Effector CD8-positive, alpha-beta T cell (primary cell): ENCODE measurements around the gene NGDN.

ENCODE experiments used
- DNase-seq: peaks from one replicate; lab custom pipeline; 2025; lab: John Stamatoyannopoulos, UW

Gene NGDN

DNA sequence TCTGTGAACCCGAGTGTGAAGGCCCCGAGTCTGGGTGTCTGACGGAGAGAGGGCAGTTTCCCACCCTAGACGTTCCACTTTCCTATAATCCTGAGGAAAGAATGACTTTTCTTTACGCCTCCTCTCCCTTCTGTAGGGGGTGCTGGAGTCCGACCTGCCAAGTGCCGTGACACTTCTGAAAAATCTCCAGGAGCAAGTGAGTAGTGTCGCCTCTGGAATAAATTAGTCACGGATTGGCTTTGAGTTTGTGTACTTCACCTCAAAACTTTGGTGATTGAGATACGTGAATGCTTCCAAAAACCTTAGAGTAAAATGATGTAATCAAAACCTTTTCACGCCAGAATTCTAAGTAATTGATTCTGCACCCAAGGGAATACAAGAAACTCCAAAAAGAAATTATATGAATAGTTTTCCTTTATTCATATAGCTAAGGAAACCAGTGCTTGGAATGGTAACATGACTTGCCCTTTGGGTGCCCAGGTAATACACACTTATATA is 452 bp downstream of the NGDN start:
- no peak for DNase-seq

DNA sequence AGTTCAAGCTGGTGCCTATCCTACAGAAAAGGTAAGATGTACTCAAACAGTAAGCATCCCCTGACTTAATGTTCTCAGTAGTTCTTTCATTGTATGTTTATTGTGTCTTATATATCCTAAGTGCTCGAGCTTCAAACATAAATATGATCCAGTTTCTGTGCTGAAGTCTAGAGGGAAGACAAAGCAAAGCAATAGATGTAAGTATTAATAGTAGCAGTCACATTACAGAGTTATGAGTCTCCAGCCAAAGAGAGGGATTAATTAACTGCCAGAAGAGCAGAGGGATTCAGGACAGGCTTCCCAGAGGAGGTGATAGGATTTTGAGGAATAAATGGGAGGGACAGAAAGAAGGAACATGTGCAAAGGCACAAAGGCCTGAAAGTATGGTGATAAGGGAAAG is 1.4 kb downstream of the NGDN start:
- DNase-seq, result no peak

DNA sequence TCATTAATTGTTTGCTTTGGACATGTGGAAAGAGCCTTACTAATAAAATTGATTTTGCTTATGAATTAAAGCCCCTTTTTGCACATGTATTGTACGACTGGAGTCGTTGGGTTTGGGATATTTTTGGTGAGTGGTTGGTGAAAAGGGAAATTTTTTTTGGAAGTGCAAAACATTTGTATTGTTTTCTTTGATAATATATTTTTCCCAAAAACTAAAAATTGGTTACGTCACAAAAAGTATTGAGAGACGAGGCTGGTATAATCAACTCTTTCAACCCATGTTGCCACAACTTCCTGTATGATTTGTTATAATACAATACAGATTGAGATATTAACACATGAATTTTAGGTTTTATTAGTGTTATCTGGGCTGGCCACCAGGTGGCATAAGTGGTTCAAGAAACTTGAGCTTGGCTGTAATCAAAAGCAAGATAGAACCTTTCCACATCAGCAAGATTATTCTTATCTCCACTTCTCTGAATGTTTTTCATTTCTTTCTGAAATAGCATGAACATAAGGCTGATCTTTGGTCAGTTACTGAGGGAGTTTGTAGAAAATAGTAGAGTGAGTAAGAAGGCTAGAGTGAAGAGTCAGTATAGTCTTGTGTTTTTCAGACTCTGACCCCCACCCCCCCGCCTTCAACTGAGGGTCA is 8.7 kb downstream of the NGDN start:
- peak; percentile 46 for DNase-seq

DNA sequence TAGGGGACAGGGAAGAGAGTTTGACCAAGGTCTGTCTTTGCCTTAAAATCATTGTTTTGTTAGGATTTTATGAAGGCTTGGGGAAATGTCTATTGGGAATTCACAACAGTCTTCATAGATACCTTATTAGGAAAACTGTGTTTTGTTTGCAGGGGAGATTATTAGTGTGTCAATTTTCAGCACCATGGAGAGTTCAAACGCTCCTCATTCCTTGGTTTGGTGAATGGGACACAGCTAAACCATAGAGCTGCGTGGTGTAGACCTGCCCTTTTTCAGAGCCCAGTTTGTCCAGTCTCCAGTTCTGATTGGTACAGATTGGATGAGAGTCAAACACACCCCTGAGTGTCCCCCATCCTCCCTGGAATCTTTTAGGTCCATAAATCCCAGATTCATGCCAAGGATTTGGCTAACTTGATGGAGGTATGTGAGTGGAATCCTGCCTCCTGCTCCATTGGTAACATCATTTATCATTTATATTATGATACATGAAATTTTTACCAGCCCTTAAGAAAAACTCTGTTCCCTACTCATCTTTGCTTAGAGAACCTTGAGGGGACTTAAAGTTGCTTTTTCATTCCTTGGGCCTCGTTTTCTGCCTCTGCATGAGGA is 12.0 kb downstream of the NGDN start:
- no peak for DNase-seq

DNA sequence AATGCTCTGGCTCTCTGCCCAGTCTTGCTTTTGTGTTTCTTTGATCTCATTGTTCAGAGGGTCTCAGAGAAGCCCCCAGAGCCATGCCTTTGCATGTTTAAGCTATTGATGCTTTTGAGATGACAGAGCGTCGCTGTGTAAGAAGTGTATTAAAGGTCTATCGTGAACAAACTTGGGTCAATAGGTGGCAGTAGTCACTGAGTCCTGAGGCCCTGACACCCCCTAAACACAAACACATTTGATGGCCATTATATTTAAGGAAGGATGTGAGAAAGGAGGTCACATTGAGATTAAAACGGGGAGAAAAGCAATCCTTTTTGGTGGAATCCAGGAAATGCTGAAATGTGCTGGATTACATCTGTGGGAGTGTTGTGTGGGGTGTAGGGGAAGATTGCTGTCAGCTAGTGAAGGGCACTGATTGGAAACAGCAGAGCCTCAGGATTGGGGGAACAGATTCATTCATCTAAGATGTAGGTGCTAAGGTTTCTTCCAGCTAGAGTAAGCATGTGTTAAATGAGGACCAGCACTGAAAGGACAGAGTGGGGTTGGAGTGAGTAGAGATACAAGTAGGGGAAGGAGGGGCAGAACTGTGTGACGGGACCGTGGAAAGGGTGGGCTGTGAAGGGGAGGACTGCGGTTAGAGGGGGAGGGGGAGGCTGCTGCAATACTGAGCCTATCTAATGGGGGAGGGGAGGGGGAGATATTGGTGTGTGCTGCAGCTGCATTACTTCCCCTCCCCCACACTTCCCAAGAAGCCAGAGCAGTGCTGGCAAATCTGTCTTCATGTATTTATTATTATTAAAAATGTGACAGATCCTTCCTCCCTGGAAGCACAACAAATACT is 12.7 kb downstream of the NGDN start:
- no peak for DNase-seq

DNA sequence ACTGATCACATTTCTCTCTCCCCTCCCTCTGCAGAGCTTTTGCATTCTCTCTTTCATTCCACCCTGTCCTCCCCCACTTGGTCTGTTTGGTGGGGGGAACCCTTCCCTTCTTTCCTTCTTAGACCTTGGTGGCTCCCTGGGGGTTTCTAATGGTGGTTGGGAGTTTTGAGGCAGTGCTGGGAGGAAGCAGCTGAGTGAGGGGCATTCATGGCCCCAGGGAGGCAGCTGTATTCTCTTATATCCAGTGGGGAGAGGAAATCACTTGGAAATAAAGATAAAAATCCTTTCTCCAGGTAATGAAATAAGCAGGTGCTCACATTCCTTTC is 13.3 kb downstream of the NGDN start:
- no peak for DNase-seq

DNA sequence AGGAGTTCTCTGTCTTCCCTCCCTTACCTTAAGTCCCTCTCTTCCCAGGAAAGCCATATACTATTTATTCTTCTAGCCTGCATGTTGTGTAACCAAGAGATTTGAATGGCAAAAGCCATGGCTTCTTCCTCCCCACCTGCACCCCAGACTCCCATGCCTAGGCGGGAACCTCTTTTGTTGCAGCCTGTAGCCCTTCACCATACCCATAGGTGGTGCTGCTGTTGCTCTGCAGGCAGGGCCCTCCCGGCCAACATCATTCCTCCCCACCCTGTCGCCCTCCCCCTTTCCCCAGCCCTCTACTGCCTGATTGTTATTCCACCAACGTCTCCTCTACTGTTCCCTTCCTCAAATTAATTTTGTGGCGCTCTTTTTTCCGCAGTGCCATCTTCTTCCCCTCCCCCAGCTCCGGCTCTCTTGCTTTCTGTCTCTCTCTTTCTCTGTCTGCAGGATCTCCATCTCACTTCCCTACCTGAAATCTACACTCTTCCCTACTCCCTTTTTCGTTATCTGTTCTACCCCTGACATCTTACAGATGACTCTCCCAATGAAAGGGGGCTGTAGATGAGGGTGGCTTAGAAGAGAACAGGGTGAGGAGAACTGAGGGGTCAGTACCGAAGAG is 13.8 kb downstream of the NGDN start:
- no peak for DNase-seq

DNA sequence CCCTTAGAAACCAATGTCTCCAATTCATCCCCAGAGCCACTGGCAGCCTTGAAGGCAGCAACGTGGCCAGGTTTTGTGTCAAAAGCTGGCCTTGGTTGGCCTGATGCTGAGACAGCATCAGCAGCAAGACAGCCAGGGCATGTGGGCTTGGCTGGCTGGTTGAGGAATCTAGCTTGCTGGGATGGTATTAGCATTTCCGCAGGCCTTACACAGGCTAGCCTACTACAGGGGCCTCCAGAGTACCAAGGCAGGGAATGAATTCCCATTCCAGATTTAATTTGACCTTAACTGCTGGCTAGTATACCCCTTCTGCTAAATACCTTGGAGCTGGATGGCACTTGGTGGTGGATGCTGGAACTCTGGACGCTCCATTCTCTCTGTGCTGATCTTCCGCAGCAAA is 15.8 kb downstream of the NGDN start:
- DNase-seq, result no peak

DNA sequence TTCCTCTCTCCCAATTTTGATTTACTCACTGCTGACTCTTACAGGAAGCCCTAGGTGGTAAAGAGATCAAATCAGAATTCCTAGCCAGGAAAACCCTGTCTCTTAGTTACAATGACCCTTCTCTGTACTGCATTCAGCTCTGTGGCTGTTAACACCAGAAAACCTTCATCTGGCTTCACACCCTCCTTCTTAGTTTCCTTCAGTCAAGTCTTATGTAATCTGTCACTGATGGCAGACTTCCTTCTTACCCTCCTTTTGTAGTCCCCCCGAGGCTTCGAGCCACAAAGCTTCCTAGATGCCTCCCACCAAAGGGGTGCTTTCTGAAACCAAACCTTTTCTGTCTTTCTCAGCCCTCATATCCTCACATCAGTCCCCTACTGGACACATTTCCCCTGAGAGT is 16.5 kb downstream of the NGDN start:
- DNase-seq, result no peak

DNA sequence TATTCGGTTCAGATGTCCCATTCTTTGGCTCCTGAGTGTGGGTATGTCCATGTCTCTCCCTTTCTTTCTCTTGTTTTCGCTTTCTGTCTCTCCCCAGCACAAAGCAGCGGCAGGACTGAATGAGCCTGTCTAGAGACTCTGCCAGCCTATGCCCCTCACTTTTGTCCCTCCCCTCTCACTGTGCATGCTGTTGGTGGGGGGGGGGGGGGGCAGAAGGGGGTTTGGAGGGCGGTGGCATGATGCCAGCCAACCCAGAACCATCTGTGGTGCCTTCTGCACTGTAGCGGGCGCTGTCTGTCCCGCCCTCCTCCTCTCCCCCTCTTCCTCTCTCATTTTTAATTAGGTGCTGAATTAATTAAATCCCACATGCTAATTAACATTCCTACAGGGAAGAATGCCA is 17.7 kb downstream of the NGDN start:
- no peak for DNase-seq

DNA sequence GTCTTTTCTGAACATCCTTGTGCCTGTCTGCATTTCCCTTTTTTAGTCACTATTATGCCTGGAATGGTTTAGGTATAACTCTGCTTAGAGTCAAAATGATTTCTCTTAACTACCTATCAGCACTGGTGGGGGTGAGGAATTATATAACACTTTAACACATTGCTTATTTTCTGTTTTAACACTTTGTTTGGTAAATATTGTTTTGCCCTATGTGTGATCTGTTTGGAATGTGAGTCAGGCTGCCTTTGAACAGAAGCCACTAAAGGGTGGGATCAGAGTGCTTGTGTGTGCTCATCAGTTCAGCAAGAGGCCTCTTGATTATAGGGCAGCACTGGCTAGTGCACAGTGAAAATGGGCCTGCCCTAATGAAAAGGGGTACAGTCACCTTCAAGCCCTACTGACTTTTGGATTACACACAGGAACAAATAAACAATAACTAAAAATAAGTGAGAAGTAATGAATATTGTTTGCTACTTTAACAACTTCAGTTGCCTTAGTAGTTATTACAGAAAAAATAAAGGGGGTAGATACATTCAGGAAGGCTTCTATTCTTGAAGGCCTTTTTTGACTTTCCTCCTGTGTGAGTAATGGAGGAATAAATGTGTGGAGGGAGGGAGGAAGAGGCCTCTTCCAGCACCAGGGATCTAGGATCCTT is 23.2 kb downstream of the NGDN start:
- DNase-seq, result no peak

DNA sequence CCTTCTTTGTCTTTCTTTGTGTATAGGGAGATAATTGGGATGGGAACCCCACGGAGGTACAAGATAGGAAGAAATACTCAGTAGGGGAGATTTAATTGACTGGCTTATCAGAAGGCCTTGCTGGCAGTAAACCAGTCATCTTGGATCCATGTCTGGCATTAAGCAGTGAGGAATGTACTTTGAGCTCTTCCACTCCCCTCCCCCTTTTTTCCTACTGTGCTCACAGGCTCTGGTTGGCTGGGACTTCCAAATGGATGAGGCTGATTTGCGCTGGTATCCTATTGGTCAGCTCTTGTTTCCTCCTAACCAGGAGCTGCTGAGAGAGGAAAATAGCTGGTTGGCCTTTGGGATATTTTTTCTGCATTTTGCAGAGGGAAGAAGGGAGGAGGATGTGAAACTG is 24.7 kb downstream of the NGDN start:
- DNase-seq, result no peak

DNA sequence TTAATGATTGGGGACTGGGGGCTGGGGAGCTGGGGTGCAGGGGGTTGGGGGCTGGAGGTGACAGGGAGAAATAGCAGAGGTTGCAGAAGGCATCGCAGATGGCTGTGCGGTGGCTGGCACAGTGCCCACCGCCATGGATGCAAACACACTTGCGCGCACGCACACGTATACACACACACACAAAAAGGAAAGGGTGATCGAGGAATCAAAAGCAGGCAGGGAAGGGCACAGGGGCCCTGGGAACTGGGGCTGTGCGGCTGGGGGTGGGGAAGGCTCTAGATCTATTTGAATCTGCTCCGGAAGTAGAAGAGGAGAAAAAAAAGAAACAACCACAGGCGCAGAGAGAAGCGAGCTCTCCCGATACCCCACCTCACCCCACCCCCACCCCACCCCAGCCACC is 42.7 kb downstream of the NGDN start:
- no peak for DNase-seq

DNA sequence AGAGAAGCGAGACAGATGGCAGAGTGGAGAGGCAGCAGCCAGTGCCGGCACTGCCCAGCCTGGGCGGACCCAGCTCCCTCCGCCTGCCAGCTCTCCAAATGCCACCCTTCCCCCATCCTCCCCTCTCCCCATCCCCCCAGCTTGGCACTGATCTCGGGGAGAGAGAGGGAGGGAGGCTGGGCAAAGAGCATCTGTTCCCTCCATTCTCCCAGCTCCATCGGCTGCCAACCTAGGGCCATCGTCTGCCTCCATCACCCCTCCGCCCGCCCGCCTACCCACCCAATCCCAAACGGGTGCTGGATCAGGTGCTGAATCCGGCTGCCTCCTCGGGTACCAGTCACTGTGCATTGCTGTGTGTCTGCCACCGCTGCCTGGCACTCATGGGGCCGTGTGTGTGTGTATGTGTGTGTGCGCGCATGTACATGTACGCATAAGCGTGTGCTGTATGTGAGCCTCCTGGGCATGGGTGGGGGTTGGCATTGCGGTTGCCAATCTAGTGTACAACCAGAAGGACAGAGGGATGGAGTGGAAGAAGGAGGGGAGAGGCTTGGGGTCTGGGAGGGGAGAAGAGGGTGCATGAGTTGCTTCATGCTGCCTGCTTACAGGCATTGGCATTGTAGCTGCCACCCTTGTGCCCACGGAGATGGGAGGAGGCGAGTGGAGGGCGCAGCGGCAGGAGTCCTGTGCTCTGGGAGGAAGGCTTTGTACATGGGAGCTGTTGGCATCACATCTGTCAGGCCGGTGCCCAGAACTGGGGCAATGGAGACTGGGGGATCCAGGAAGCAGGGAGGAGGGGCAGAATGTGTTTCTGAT is 43.7 kb downstream of the NGDN start:
- DNase-seq, result no peak

DNA sequence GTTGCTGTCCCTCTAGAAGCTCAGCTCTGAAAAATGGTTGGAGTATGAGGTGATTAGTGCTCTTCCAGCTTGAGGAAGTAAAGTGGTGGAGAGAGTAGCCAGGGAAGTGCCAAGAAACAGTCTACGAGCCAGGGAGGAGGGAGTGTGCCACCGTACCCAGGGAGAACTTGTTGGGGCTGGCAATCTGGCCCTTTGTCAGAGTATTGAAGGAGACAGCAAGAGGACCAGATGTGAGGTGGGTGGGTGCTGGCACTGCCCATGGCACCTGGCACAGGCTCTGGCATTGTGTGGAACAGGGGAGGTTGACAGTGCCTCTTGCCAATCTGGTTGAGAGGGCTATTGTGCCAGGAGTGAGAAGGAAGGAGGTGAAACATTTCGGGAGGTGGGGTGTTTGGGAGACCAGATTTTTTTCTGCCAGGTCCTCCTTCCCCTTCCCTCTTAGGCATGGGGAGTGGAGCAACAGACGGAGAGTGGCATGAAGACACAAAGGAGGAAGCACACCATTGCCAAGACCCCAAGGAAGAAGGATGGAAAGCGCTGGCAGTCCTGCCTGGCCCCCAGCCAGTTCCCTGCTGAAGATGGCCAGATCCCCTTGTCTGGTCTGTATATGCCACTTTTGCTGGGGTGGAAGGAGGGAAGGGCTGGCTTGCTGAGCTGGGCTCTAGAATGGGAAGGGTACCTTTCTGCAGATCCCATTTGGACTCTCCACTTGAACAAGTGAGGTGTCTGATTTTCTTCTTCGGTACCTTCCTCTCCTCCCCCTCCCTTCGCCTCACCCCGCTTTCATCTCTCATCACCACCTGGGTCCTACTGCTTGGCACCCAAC is 44.5 kb downstream of the NGDN start:
- no peak for DNase-seq

DNA sequence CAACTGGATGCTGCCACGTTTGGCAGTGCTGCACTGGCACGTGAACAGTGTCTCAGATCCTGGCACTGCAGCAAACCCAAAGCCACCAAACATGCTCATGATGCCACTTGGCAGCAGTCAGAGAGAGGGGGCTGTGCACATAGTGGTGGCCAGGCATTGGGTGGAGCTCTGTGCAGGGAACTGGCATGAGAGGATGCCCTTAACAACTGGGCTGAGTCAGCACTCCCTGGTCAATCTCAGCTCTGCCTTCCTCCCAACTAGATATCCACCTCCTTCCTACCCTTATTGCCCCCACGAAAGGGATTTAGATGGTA is 45.1 kb downstream of the NGDN start:
- no peak for DNase-seq

DNA sequence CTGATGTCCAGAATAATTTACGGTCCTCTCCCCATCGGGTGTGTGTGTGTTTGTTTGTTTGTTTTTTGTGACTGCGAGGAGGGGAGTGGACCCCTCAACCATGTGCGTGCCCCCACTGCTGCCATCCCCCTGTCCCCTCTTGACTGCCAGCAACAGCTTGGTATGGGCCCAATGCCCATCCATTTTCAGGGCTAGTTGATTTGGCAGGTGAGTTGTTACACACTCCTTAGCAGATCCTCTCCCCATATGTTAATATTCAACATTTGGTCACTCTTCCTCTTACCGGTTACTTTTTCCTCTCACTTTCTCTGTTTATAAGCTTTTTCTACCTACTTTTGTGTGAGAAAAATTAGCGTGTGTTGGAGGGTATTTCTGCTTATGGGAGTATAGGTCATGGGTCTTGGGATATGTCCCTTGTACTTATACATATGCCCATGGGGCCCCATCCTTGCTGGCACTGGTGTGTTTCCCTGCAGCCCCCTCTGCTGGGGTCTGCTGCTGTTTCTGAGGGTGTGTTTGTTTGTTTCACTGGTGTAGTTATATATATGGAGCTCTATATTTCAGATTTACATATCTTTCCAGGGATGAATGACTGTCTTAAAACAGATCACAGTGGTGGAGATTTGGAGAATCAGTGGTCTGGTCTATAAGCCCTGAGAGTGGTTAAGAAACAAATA is 48.3 kb downstream of the NGDN start:
- no peak for DNase-seq

DNA sequence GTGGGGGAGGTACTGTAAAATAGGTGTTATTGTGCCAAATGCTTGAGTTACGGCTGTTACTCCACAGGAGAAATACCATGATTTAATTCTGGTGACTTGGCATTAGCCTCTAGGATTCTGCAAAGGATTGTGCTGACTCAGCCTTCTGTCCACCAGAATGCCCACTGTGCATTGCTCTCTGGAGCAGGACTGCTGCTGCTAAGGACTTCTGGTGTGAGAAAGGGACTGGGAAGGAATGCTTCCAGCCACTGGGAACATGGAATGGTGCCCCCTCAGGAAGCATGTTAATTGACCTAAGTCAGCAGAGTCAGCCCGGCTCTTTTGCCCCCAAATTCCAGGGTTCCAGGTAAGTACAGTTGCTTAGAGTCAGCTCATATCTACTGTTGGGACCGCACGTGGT is 49.2 kb downstream of the NGDN start:
- no peak for DNase-seq

DNA sequence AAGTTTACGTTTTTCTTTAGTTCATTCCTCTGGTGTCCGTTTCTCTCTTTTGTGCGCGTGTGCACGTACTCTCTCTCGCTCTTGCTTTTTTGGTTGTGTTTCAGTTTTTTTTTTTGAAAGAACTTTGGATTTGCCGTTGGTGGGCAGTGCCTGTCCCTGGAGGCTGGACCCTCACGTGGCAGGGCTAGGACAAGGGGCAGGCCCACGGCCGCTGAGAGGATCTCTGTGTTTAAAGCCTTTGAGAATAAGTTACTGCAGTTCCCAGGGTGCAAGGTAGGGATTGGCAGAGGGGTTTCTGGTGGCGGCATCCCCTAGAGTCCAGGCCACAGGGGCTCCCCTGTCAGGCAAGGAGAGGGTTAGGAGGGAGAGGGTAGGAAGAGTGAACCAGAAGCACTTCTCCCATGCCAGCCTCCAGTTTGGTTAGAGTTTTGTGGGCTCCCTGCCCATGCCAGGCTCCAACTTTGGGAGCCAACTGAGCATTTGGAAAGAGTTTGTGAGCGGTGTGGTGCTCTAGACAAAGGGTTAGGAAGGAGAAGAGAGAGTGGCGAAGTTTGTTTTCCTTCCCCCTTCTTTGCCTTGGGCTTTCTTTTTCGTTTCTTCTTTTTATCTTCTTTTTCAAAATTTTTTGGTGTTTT is 51.5 kb downstream of the NGDN start:
- DNase-seq, result no peak
